ENCODE data around the gene MCM7. TPM values are rescaled to one million over a fixed set of nuclear protein-coding genes. Genes with fewer than 3 reads are reported as not detected.

MCM7 gene
- 10 to 100 TPM; 42.2 to 54.7 TPM for total RNA-seq
- polyA plus RNA-seq = 10 to 100 TPM; 36.0 to 41.5 TPM
- long read RNA-seq, donor 1, transcript MCM7-201 (15 exons, 2,957 nt) = major isoform, 19 of 55 reads
- long read RNA-seq, donor 1, partial matches to known transcripts = 24 of 55 reads
- long read RNA-seq, donor 1, other reads (novel, unspliced or antisense) = 10 of 55 reads
- long read RNA-seq, donor 2, partial matches to known transcripts = 12 of 12 reads
- long read RNA-seq, donor 2, other reads (novel, unspliced or antisense) = 0 of 12 reads
- long read RNA-seq, donor 3, transcript MCM7-201 (15 exons, 2,957 nt) = major isoform, 11 of 12 reads
- long read RNA-seq, donor 3, partial matches to known transcripts = 0 of 12 reads
- long read RNA-seq, donor 3, other reads (novel, unspliced or antisense) = 0 of 12 reads
- long read RNA-seq, donor 4, partial matches to known transcripts = 20 of 25 reads
- long read RNA-seq, donor 4, other reads (novel, unspliced or antisense) = 0 of 25 reads
- long read RNA-seq, donor 5, transcript MCM7-201 (15 exons, 2,957 nt) = major isoform, 23 of 103 reads
- long read RNA-seq, donor 5, partial matches to known transcripts = 71 of 103 reads
- long read RNA-seq, donor 5, other reads (novel, unspliced or antisense) = 7 of 103 reads

- Histone ChIP-seq H3K9me3 (ENCODE audit: control insufficient read depth in 4 of 4, insufficient read depth in 3 of 4, low read length in 3 of 4) (no peaks in the 10 kb centered on the region), H3K4me3 (peak within 1 kb of the TSS; percentile 76), H3K27me3 (ENCODE audit: control insufficient read depth in 3 of 3, insufficient read depth in 3 of 3, low read length in 2 of 3) (no peaks in the 10 kb centered on the region), H3K9ac (ENCODE audit: insufficient read depth in 1 of 2, low read length in 2 of 2) (peak within 1 kb of the TSS; percentile 46 to 76), H3K36me3 (ENCODE audit: control insufficient read depth in 4 of 4, insufficient read depth in 4 of 4, low read length in 4 of 4) (peaks cover 18 to 42% (median 35%) of the 10 kb centered on the region in 4 donors), H3K4me1 (ENCODE audit: control insufficient read depth in 5 of 5, insufficient read depth in 5 of 5, low read length in 5 of 5) (peaks cover 0 to 15% (median 11%) of the 10 kb centered on the region in 5 donors), H3K27ac (ENCODE audit: low read depth in 1 of 2, low read length in 1 of 2) (peak within 1 kb of the TSS; percentile 84 to 87)
- peak; percentile 99 for DNase-seq
- peak; percentile 96 for ATAC-seq (ENCODE audit: insufficient read depth, low FRiP score)
- 0% methylated on average over 80 of the region's 80 CpGs for WGBS, 2 donors
- TF ChIP-seq CTCF (IDR thresholded peaks at IDR 0.05; ENCODE audit: control extremely low read depth, extremely low read depth) = no peak
These were observed at the start of gene MCM7, which contains the start of gene AP4M1 for GRCh38 chr7:100101016-100101862. MCM7 (minus strand) TSS chr7:100101397; CDS start chr7:100101294, 103 bp downstream. AP4M1 (plus strand) TSS chr7:100101643; CDS start chr7:100101715, 72 bp downstream.

DNA sequence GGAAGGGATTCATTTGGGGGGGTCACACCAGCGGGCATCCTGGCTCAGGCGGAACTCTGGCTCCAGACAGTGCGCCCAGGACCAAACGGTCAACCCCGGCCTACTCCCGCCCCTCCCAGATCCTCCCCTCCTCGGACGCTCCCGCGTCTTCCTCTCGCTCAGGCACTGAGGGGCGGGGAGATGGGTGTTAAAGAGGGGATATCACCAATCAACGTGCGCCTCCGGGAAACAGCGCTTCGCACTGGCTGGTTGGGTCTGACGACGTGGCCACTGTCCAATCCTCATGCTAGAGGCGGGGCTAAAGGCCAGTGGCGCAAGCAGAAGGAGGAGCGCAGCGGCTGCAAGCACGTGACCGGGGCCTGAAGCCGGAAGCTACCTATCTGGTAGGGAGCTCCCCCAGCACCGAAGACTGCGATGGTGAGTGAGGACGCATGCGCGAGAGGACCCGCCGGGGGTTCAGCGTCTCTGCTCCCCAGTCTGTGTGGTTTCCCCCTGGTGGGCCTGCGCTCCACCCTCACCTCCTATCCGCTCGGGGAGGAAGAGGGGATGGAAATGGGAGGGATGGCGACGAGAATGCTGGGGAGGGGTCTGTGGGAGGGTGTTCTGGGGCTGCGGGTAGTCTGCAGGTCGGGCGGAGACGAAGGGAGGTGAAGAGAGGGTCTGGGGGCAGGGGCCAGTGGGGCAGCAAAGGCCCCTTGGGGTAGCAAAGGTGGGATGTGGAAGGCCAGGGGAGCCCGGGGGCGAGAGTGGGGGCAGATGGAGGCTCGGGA is 47.5 kb upstream of the MCM7 start, which contains the start of gene LAMTOR4:
TSS of gene LAMTOR4 (plus strand) at position 360 of the 770 bp plus-strand sequence. CDS start at position 415, 55 bp downstream.
- no peaks in the 10 kb centered on the region for H3K9me3 ChIP-seq (ENCODE audit: control insufficient read depth in 4 of 4, insufficient read depth in 3 of 4, low read length in 3 of 4)

More for the DNA sequence above, 47.5 kb upstream of the MCM7 start, which contains the start of gene LAMTOR4:
- WGBS, 2 donors = 0% methylated on average over 46 of the region's 46 CpGs
- Histone ChIP-seq H3K9ac (ENCODE audit: insufficient read depth in 1 of 2, low read length in 2 of 2) (peak within 1 kb of the TSS; percentile 61 to 65), H3K27ac (ENCODE audit: low read depth in 1 of 2, low read length in 1 of 2) (peak within 1 kb of the TSS; percentile 78 to 82), H3K36me3 (ENCODE audit: control insufficient read depth in 4 of 4, insufficient read depth in 4 of 4, low read length in 4 of 4) (peaks cover 0 to 6% (median 3%) of the 10 kb centered on the region in 4 donors), H3K4me3 (peak within 1 kb of the TSS; percentile 66), H3K4me1 (ENCODE audit: control insufficient read depth in 5 of 5, insufficient read depth in 5 of 5, low read length in 5 of 5) (peaks cover 0 to 15% (median 0%) of the 10 kb centered on the region in 5 donors), H3K27me3 (ENCODE audit: control insufficient read depth in 3 of 3, insufficient read depth in 3 of 3, low read length in 2 of 3) (no peaks in the 10 kb centered on the region)
- TF ChIP-seq CTCF (IDR thresholded peaks at IDR 0.05; ENCODE audit: control extremely low read depth, extremely low read depth) = no peak
- DNase-seq = peak; percentile 98 to 100 (median 99)
- ATAC-seq (ENCODE audit: insufficient read depth, low FRiP score) = peak; percentile 98
